NT2/D1 (cell line): Measurements from ENCODE around the gene KDM4C.

ENCODE experiments used
- DNase-seq: peaks from one replicate; pipeline ENCODE4 v3.0.0-alpha.2; 2011; ENCODE audit warnings: low read depth, low spot score
- H3K27me3 ChIP-seq: 2 replicates; pipeline ENCODE4 v1.6.0; 2011; ENCODE audit warnings: mild to moderate bottlenecking; ENCODE audit not compliant: insufficient read length, insufficient read depth
- H3K36me3 ChIP-seq: 2 replicates; pipeline ENCODE4 v1.6.1; 2011; ENCODE audit warnings: mild to moderate bottlenecking, low read length, mixed read lengths; ENCODE audit not compliant: insufficient read depth, insufficient read length
- H3K4me1 ChIP-seq: 2 replicates; pipeline ENCODE4 v1.5.1; 2011; ENCODE audit not compliant: insufficient read depth, insufficient read length
- H3K4me3 ChIP-seq: 2 replicates; pipeline ENCODE4 v1.5.1; 2011; ENCODE audit warnings: low read depth; ENCODE audit not compliant: insufficient read length
- H3K9ac ChIP-seq: 2 replicates; pipeline ENCODE4 v1.6.0; 2011; ENCODE audit warnings: low read depth; ENCODE audit not compliant: insufficient read length
- H3K9me3 ChIP-seq: 2 replicates; pipeline ENCODE4 v1.5.1; 2011; ENCODE audit warnings: mild to moderate bottlenecking, low read length; ENCODE audit not compliant: insufficient read depth
- SUZ12 ChIP-seq: IDR thresholded peaks from 2 replicates; pipeline ENCODE4 v1.6.1; 2011; ENCODE audit not compliant: insufficient read length, insufficient read depth; ENCODE audit errors: extremely low read depth
- YY1 ChIP-seq: IDR thresholded peaks from 2 replicates; pipeline ENCODE4 v1.6.1; 2011; ENCODE audit not compliant: insufficient read length, insufficient read depth
- ZNF274 ChIP-seq: IDR thresholded peaks from 2 replicates; pipeline ENCODE4 v1.6.1; 2011; ENCODE audit warnings: mild to moderate bottlenecking, low read depth, low read length

Gene KDM4C

GRCh38 chr9:6811436-6811835 is 53.7 kb downstream of the KDM4C start:
- no peak overlapping the region for H3K4me3 ChIP-seq
- no peaks in the 10 kb centered on the region for H3K4me1 ChIP-seq
- peaks cover 10% of the 10 kb centered on the region; the same call in 1 of the 2 replicates for H3K9me3 ChIP-seq
- TF ChIP-seq YY1 = no peak
- no peak for TF ChIP-seq SUZ12
- no peak for TF ChIP-seq ZNF274
- no peak overlapping the region for H3K9ac ChIP-seq
- peaks cover 3% of the 10 kb centered on the region for H3K36me3 ChIP-seq
- no peak for DNase-seq
- H3K27me3 ChIP-seq = no peaks in the 10 kb centered on the region

DNA sequence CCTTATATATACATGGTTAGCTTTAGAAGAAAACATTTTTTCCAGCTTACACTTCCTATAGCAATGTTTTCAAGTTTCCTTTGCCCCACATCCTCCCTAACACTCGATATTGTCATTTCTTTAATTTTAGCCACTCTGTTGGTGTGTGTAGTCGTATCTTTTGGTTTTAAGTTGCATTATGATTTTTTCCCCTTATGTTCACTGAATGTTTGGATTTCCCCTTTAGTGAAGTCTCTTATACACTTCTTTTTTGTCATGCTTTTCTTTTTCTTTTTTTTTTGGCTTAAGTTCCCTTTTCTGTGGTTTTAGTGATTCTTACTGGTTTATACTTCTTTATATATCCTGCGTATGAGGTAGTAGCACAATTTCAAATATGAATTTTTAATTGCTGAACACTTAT is 58.8 kb downstream of the KDM4C start:
- no peak for TF ChIP-seq YY1
- no peak for TF ChIP-seq ZNF274
- TF ChIP-seq SUZ12 = no peak

DNA sequence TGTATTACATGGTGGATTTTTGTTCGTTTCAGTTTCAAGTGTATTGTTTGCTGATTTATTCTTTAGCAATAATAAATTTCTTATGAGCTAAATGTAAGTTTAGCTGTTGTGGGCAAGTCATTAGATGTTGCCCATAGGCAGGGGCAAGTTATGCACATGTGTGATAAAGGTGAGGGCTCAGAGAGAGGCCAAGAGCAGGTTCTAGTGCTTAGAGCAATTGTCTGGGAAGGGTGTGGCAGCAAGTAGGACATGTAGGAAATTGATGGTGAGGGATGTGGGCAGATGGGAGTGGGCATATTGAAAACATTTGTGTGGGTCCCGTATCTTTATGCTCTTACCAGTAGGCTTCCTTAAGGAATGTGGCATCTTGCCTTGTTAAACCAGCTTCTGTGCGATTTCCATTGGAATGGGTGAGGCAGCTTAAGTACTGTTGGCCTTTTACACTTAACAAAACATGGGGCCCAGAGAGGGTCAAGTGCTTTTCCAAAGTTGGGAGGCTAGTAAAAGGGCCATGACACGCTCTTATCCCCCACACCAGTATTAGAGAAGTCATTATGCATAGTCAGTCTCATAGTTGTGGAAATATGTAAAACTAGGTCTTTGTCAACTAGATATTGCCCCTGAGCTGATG is 60.6 kb downstream of the KDM4C start:
- TF ChIP-seq YY1 = no peak
- TF ChIP-seq ZNF274 = no peak
- no peak for TF ChIP-seq SUZ12
- H3K4me3 ChIP-seq = no peak overlapping the region
- no peaks in the 10 kb centered on the region for H3K4me1 ChIP-seq
- no peaks in the 10 kb centered on the region for H3K9me3 ChIP-seq
- H3K36me3 ChIP-seq = peaks cover 2% of the 10 kb centered on the region
- no peaks in the 10 kb centered on the region for H3K27me3 ChIP-seq
- peak; percentile 11 for DNase-seq
- H3K9ac ChIP-seq = no peak overlapping the region

More for the DNA sequence above, 58.8 kb downstream of the KDM4C start:
- no peak overlapping the region for H3K9ac ChIP-seq
- DNase-seq = no peak
- no peaks in the 10 kb centered on the region for H3K36me3 ChIP-seq
- no peak overlapping the region for H3K4me3 ChIP-seq
- no peaks in the 10 kb centered on the region for H3K9me3 ChIP-seq
- no peaks in the 10 kb centered on the region for H3K27me3 ChIP-seq
- no peaks in the 10 kb centered on the region for H3K4me1 ChIP-seq

GRCh38 chr9:6819112-6819511 is 61.3 kb downstream of the KDM4C start:
- Histone ChIP-seq H3K36me3 (peaks cover 6% of the 10 kb centered on the region), H3K4me1 (no peaks in the 10 kb centered on the region), H3K9me3 (no peaks in the 10 kb centered on the region), H3K27me3 (no peaks in the 10 kb centered on the region), H3K9ac (no peak overlapping the region), H3K4me3 (no peak overlapping the region)
- no peak for TF ChIP-seq YY1
- TF ChIP-seq ZNF274 = no peak
- no peak for DNase-seq

- no peaks in the 10 kb centered on the region for H3K4me1 ChIP-seq
- H3K9ac ChIP-seq = no peak overlapping the region
- H3K4me3 ChIP-seq = no peak overlapping the region
- TF ChIP-seq SUZ12 (no peak), YY1 (no peak), ZNF274 (no peak)
- H3K27me3 ChIP-seq = no peaks in the 10 kb centered on the region
- DNase-seq = no peak
- H3K9me3 ChIP-seq = no peaks in the 10 kb centered on the region
- H3K36me3 ChIP-seq = peaks cover 6% of the 10 kb centered on the region
Measured at GRCh38 chr9:6819529-6819928, 61.8 kb downstream of the KDM4C start.

DNA sequence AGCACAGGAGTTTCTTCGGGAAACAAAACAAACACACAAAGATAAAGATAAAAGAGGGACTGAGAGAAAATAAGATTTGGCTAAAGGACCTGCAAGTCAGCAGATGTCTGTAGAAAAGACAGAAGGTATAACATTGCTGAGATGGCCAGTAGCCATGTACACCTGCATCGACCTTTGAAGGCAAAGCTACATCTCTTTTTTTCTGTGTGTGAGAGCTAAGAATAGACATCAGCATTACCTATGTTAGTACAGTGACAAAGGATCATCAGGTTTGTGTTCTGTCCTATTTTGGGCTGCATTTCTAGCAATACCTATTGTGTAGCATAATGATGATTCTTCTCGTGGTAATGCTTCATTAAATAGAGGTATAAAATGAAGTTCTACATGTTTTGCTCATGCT is 64.9 kb downstream of the KDM4C start:
- DNase-seq = no peak
- no peaks in the 10 kb centered on the region for H3K9me3 ChIP-seq
- H3K36me3 ChIP-seq = peaks cover 6% of the 10 kb centered on the region
- no peak for TF ChIP-seq YY1
- TF ChIP-seq ZNF274 = no peak
- no peak for TF ChIP-seq SUZ12
- H3K9ac ChIP-seq = no peak overlapping the region
- H3K27me3 ChIP-seq = no peaks in the 10 kb centered on the region
- no peak overlapping the region for H3K4me3 ChIP-seq
- H3K4me1 ChIP-seq = no peaks in the 10 kb centered on the region

- DNase-seq = peak; percentile 58
- Histone ChIP-seq H3K9ac (peak overlapping the region; percentile 4), H3K4me3 (no peak overlapping the region), H3K4me1 (no peaks in the 10 kb centered on the region), H3K27me3 (no peaks in the 10 kb centered on the region), H3K9me3 (peaks cover 10% of the 10 kb centered on the region; the same call in 1 of the 2 replicates), H3K36me3 (peaks cover 6% of the 10 kb centered on the region)
- no peak for TF ChIP-seq ZNF274
- no peak for TF ChIP-seq SUZ12
- no peak for TF ChIP-seq YY1
Measured at GRCh38 chr9:6827439-6828145, 69.8 kb downstream of the KDM4C start.

GRCh38 chr9:6829027-6829426 is 71.3 kb downstream of the KDM4C start:
- no peaks in the 10 kb centered on the region for H3K36me3 ChIP-seq
- no peak overlapping the region for H3K9ac ChIP-seq
- no peak for DNase-seq
- TF ChIP-seq SUZ12 (no peak), YY1 (no peak), ZNF274 (no peak)
- H3K4me3 ChIP-seq = no peak overlapping the region
- H3K27me3 ChIP-seq = no peaks in the 10 kb centered on the region
- H3K4me1 ChIP-seq = no peaks in the 10 kb centered on the region
- H3K9me3 ChIP-seq = peaks cover 10% of the 10 kb centered on the region; the same call in 1 of the 2 replicates
